Upper lobe of left lung (tissue), 4 donors: ENCODE data around the gene DELE1.

Experiments used
- POLR2A ChIP-seq, 4 donors: fragments of 450-650 bp; IDR thresholded peaks; one replicate each; pipeline ENCODE4 v1.5.1; 2016 to 2017; ENCODE audit warnings: antibody characterized with exemption in 4 of 4, mild to moderate bottlenecking in 2 of 4
- TF ChIP-seq, protein P1 (sequence below), 6 experiments: fragments of 450-650 bp in 4 of 6; fragments of 200-600 bp in 2 of 6; sonication (generic) in 2 of 6; IDR thresholded peaks; one replicate each; pipeline ENCODE4 v1.5.1; 2016 to 2019; ENCODE audit warnings: antibody characterized with exemption in 6 of 6

DNA sequence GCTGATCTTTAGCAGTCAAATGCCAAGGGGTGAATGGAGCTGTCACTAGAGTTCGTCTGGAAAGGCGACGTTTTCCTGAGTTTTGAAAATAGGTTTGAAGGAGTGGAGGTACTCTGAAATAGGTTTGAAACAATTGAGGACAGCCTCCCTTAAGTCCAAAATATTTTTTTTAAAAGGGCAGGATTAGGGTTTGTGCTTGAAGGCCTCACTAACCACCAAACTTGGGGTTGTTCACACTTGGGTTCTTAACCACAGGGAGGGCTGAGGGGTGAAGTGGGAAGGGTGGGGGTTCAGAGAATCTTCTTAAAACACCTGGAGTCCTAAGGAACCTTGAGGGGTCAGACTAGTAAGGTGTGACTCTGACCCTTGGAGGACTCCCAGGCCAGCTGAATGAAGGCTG lies 37.8 kb downstream of the DELE1 start:
- TF ChIP-seq, protein P1, sequence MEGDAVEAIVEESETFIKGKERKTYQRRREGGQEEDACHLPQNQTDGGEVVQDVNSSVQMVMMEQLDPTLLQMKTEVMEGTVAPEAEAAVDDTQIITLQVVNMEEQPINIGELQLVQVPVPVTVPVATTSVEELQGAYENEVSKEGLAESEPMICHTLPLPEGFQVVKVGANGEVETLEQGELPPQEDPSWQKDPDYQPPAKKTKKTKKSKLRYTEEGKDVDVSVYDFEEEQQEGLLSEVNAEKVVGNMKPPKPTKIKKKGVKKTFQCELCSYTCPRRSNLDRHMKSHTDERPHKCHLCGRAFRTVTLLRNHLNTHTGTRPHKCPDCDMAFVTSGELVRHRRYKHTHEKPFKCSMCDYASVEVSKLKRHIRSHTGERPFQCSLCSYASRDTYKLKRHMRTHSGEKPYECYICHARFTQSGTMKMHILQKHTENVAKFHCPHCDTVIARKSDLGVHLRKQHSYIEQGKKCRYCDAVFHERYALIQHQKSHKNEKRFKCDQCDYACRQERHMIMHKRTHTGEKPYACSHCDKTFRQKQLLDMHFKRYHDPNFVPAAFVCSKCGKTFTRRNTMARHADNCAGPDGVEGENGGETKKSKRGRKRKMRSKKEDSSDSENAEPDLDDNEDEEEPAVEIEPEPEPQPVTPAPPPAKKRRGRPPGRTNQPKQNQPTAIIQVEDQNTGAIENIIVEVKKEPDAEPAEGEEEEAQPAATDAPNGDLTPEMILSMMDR (IDR thresholded peaks at IDR 0.05) = no peak
- TF ChIP-seq POLR2A (IDR thresholded peaks at IDR 0.05) = no peak
